Subcutaneous abdominal adipose tissue (tissue), 5 donors: ENCODE data around the gene RTF2.
A peak's percentile ranks its signal among the peaks of the same experiment; 100 is the strongest.

Experiments
- H3K27ac ChIP-seq: one replicate; pipeline ENCODE4 v1.7.0; 2013; ENCODE audit warnings: low read depth, mild to moderate bottlenecking, inconsistent platforms, low read length, moderate library complexity
- H3K27me3 ChIP-seq, 5 donors: one replicate each; pipeline ENCODE4 v1.7.0; 2013; ENCODE audit warnings: low read length in 5 of 5, inconsistent platforms in 1 of 5; ENCODE audit not compliant: control insufficient read depth in 5 of 5, insufficient read depth in 4 of 5
- H3K36me3 ChIP-seq, 5 donors: one replicate each; pipeline ENCODE4 v1.7.0; 2013; ENCODE audit warnings: low read length in 5 of 5; ENCODE audit not compliant: control insufficient read depth in 5 of 5, insufficient read depth in 5 of 5
- H3K4me1 ChIP-seq, 5 donors: one replicate each; pipeline ENCODE4 v1.7.0; 2013; ENCODE audit warnings: low read length in 5 of 5, mild to moderate bottlenecking in 3 of 5, moderate library complexity in 1 of 5; ENCODE audit not compliant: control insufficient read depth in 5 of 5, insufficient read depth in 5 of 5
- H3K4me3 ChIP-seq, 5 donors: one replicate each; pipeline ENCODE4 v1.7.0; 2013; ENCODE audit warnings: low read length in 5 of 5, low read depth in 1 of 5
- H3K9ac ChIP-seq, 5 donors: one replicate each; pipeline ENCODE4 v1.7.0; 2013; ENCODE audit warnings: low read length in 5 of 5, mild to moderate bottlenecking in 4 of 5, moderate library complexity in 3 of 5
- H3K9me3 ChIP-seq, 5 donors: one replicate each; pipeline ENCODE4 v1.7.0; 2013; ENCODE audit warnings: low read length in 5 of 5; ENCODE audit not compliant: control insufficient read depth in 5 of 5
- donor health status: healthy.
- donor health status: healthy.
- donor health status: healthy.
- donor health status: healthy.
- donor health status: healthy.

RTF2 gene

GRCh38 chr20:56433880-56434255 is 34.6 kb upstream of the RTF2 start:
- no peaks in the 10 kb centered on the region for H3K9me3 ChIP-seq
- H3K9ac ChIP-seq = no peak overlapping the region
- H3K4me3 ChIP-seq = no peak overlapping the region
- no peak overlapping the region for H3K27ac ChIP-seq
- peaks cover 0 to 11% (median 9%) of the 10 kb centered on the region in 5 donors for H3K4me1 ChIP-seq
- peaks cover 0 to 2% (median 0%) of the 10 kb centered on the region in 5 donors for H3K36me3 ChIP-seq
- peaks cover 0 to 3% (median 0%) of the 10 kb centered on the region in 5 donors for H3K27me3 ChIP-seq

GRCh38 chr20:56437196-56437960 is 31.0 kb upstream of the RTF2 start:
- H3K36me3 ChIP-seq = peaks cover 0 to 2% (median 0%) of the 10 kb centered on the region in 5 donors
- H3K27me3 ChIP-seq = peaks cover 0 to 3% (median 0%) of the 10 kb centered on the region in 5 donors
- H3K4me1 ChIP-seq = peaks cover 0 to 9% (median 0%) of the 10 kb centered on the region in 5 donors
- no peak overlapping the region for H3K4me3 ChIP-seq
- H3K27ac ChIP-seq = no peak overlapping the region
- no peaks in the 10 kb centered on the region for H3K9me3 ChIP-seq
- H3K9ac ChIP-seq = no peak overlapping the region

GRCh38 chr20:56438284-56438683 is 30.1 kb upstream of the RTF2 start:
- Histone ChIP-seq H3K4me1 (peaks cover 0 to 13% (median 0%) of the 10 kb centered on the region in 5 donors), H3K27ac (no peak overlapping the region), H3K9ac (no peak overlapping the region), H3K27me3 (no peaks in the 10 kb centered on the region), H3K9me3 (no peaks in the 10 kb centered on the region), H3K36me3 (peaks cover 0 to 2% (median 0%) of the 10 kb centered on the region in 5 donors), H3K4me3 (no peak overlapping the region)

GRCh38 chr20:56439771-56440291 is 28.6 kb upstream of the RTF2 start:
- Histone ChIP-seq H3K4me3 (no peak overlapping the region), H3K27me3 (peaks cover 0 to 2% (median 0%) of the 10 kb centered on the region in 5 donors), H3K27ac (no peak overlapping the region), H3K36me3 (peaks cover 0 to 2% (median 0%) of the 10 kb centered on the region in 5 donors), H3K4me1 (peaks cover 0 to 13% (median 0%) of the 10 kb centered on the region in 5 donors), H3K9ac (peak overlapping the region in 1 of 5 donors; percentile 20), H3K9me3 (no peaks in the 10 kb centered on the region)

GRCh38 chr20:56440346-56441007 is 27.9 kb upstream of the RTF2 start:
- Histone ChIP-seq H3K27ac (no peak overlapping the region), H3K4me1 (peaks cover 0 to 13% (median 0%) of the 10 kb centered on the region in 5 donors), H3K9ac (no peak overlapping the region), H3K27me3 (peaks cover 0 to 4% (median 0%) of the 10 kb centered on the region in 5 donors), H3K36me3 (peaks cover 0 to 2% (median 0%) of the 10 kb centered on the region in 5 donors), H3K9me3 (no peaks in the 10 kb centered on the region), H3K4me3 (no peak overlapping the region)

GRCh38 chr20:56442389-56443365 is 25.8 kb upstream of the RTF2 start:
- peaks cover 0 to 13% (median 0%) of the 10 kb centered on the region in 5 donors for H3K4me1 ChIP-seq
- H3K36me3 ChIP-seq = no peaks in the 10 kb centered on the region
- no peak overlapping the region for H3K27ac ChIP-seq
- H3K9me3 ChIP-seq = no peaks in the 10 kb centered on the region
- peaks cover 0 to 5% (median 3%) of the 10 kb centered on the region in 5 donors for H3K27me3 ChIP-seq
- no peak overlapping the region for H3K4me3 ChIP-seq
- H3K9ac ChIP-seq = no peak overlapping the region

GRCh38 chr20:56443654-56444540 is 24.5 kb upstream of the RTF2 start:
- H3K27me3 ChIP-seq = peaks cover 0 to 5% (median 3%) of the 10 kb centered on the region in 5 donors
- H3K4me3 ChIP-seq = no peak overlapping the region
- peaks cover 0 to 13% (median 0%) of the 10 kb centered on the region in 5 donors for H3K4me1 ChIP-seq
- no peak overlapping the region for H3K27ac ChIP-seq
- H3K9me3 ChIP-seq = no peaks in the 10 kb centered on the region
- H3K36me3 ChIP-seq = no peaks in the 10 kb centered on the region
- H3K9ac ChIP-seq = no peak overlapping the region

GRCh38 chr20:56445130-56445529 is 23.3 kb upstream of the RTF2 start:
- no peak overlapping the region for H3K27ac ChIP-seq
- no peaks in the 10 kb centered on the region for H3K36me3 ChIP-seq
- H3K9me3 ChIP-seq = no peaks in the 10 kb centered on the region
- H3K9ac ChIP-seq = no peak overlapping the region
- H3K4me1 ChIP-seq = peaks cover 0 to 9% (median 0%) of the 10 kb centered on the region in 5 donors
- peaks cover 0 to 5% (median 3%) of the 10 kb centered on the region in 5 donors for H3K27me3 ChIP-seq
- H3K4me3 ChIP-seq = no peak overlapping the region

GRCh38 chr20:56445540-56445939 is 22.9 kb upstream of the RTF2 start:
- no peak overlapping the region for H3K27ac ChIP-seq
- peaks cover 0 to 9% (median 0%) of the 10 kb centered on the region in 5 donors for H3K4me1 ChIP-seq
- H3K9me3 ChIP-seq = no peaks in the 10 kb centered on the region
- no peaks in the 10 kb centered on the region for H3K36me3 ChIP-seq
- H3K27me3 ChIP-seq = peaks cover 0 to 5% (median 3%) of the 10 kb centered on the region in 5 donors
- H3K9ac ChIP-seq = no peak overlapping the region
- no peak overlapping the region for H3K4me3 ChIP-seq
